IPS DF 4.7 (cell line): ENCODE measurements around the gene TMEM42.

Source experiments
- DNase-seq: peaks from one replicate; pipeline ENCODE4 v3.0.0-alpha.2; 2013; ENCODE audit warnings: low spot score; ENCODE audit errors: extremely low read depth

The TMEM42 gene

DNA sequence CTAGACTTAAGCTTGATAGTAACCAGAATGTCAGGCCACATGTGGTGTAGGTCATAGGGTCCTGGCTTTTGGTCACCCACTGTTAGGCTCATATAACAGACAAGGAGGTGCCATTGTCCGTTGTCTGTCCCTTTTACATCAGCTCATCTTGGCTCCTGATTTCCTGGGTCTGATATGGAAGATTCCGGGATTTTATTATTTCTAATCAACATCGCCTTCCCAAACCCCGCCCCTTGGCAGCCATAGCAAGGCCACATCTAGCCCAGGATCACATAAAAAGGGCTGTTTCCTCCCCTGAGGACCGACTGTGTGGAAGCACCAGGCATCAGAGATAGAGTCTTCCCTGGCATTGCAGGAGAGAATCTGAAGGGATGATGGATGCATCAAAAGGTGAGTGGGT is 12.6 kb downstream of the TMEM42 start, which contains the start of gene TGM4:
Gene TGM4, plus strand, starts transcription at position 301 of the 400 bp plus-strand sequence. Its CDS starts 71 bp downstream, at position 372.
- DNase-seq = no peak

DNA sequence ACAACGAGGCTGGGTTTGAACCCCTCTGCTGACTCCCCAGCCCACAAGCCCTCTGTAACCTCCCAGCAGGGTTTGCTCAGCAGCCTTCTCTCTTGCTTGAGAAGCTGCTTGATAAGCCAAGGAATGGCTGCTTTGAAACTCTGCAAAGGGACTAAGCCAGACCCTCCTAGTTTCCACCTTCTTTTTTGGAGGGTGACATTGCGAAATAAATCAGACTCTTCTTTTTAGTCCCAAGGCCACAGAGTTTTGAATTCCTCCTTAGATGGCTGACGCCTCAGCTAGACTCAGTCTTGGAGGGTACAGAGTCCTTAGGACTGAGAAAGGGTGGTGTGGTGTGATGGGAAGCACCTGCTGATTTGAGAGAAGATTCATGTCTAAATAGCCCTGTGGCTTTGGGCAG is 13.9 kb downstream of the TMEM42 start:
- DNase-seq = no peak

DNA sequence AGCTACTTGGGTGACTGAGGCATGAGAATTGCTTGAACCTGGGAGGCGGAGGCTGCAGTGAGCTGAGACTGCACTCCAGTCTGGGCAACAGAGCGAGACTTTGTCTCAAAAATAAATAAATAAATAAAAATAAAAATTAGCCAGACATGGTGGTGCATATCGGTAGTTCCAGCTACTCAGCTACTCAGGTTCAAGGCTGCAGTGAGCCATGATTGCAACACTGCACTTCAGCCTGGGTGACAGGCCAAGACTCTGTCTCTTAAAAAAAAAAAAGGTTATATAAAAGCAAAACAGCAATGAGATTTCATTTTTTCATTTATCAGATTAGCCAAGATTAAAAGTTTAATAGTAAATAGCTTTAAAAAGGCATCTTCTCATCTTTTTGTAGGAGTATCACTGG is 15.6 kb downstream of the TMEM42 start:
- DNase-seq = no peak

DNA sequence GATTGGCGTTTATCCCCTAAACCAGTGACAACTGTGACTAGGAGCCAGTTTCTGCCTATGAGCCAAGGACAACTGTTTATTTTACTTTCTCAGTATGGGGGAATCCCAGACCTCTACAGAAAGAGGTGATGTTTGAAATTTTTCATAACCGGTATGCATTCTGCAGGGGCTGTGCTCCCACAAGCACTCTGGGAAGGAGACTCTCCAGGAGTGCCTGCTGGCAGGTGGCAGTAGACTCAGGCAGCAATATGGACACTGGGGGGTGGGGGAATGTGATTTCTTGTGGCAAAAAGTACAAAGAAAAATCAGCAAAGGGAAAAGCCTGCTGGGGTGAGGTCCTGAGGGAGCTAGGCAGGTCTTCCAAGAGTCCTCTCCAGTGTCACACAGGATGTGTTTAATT is 18.6 kb downstream of the TMEM42 start:
- DNase-seq = no peak

DNA sequence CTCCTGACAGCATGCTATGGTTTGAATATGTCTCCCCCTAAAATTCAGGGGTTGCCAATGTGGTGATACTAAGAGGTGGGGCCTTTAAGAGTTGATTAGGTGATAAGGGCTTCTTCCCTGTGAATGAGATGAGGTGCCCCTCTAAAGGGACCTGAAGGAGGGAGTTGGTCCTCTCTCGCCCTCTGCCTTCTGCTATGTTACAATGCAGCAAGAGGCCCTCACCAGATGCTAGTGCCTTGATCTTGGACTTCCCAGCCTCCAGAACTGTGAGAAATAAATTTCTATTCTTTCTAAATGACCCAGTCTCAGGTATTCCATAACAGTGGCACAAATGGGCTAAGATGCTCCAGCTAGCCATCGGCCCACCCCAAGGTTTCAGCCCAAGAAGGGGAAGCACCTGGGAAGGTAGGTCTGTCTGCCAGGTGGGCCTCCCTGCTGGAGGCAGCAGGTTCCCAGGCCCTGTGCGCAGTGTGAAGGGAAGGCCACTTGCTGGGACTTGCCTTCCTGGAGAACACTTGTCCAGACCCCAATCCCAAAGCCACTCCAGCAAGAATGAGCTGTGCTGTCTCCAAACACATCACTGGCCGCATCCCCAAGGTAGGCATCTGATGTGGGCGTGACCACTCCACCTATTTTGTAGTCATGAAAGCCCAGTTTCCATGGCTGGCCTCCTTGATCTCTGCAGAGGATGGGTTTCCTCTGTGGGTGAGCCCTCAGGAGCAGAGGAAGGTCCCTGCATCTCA is 21.7 kb downstream of the TMEM42 start:
- no peak for DNase-seq

DNA sequence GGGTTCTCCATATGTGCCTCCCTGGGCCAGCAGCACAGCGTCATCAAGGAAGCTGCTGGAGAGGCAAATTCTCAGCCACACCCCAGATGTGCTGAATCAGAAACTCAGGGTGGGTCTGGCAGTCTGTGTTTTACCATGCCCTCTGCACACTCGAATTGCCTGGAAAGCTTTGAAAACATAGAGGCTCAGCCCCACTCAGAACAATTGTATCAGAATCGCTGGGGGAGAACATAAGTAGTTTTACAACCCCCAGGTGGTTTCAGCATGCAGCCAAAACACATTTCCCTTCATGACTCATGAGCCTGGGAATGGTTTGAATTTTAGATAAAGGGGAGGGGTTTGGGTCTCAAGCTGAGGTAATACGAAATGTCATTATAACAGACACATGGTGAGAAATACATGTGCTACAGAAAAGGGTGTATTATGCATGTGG is 22.3 kb downstream of the TMEM42 start:
- no peak for DNase-seq

DNA sequence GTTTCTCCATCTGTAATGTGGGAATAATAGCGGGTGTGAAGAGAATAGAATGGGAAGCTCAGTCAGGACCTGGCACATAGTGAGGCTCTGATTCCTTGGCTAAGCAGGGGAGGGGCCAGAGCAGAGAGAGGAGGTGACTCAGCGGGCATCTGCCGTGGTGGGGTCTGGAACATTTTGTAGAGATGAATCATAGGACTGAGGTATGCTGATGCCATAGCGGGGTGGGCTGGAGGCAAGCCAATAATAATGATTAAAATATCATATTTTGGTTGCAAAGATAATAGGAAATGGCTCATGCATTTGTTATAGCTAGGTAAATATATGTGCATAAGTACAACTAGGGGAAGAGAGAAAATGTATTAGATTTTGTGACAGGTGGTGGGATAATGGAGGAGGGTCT is 23.9 kb downstream of the TMEM42 start:
- no peak for DNase-seq

DNA sequence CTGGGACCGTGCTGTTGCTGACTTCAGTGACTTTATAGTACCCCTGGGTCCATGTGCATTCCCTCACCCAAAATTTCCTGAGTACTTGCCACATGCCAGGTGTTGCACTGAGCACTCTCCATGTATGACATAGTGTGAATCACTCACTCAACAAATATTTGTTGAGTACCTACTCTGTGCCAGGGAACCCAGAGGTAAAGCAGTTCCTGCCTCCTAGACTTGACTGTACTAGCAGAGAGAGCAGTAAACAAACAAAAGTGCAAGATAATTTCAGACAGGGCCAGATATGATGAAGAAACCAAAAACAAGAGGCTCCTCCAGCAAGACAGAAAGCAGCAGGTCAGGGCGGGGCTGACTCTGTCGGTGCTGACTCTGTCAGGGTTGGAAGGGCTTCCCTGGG is 24.8 kb downstream of the TMEM42 start:
- no peak for DNase-seq

DNA sequence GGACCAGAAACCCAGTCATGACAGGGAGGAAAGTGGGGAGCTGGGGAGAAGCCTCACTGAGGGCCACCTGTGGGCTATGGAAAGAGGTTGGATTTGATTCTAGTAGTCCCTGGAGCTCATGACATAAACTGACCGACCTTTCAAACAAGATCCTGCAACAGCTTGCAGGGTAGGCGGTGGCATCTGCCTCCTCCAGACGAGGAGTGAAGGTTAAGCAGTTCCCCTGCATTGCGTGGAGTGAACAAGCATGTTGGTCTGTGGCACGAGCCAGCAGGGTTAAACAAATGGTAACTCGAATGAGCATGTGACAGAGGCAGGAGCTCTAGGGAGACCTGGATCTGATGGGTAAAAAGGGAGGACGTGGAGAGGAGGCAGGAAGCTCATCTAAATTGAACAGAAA is 25.4 kb downstream of the TMEM42 start:
- DNase-seq = no peak

DNA sequence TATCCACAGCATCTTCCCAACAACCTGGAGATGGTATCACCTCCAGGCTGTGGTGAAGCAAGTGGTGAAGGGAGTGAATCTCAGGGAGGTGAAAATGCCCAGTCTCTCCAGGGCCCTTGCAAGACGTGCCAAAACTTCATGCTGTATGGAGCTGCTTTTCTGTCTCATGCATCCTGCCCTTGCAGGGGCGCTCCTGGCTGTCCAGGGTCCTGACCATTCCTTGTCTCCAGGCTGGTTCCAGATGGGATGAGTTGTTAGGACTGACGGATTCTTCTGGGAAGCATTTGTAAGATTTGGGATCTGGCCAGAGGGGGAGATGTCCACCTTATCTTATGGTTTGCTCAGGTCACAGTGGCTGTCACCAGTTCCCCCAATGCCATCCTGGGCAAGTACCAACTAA is 28.5 kb downstream of the TMEM42 start:
- no peak for DNase-seq

DNA sequence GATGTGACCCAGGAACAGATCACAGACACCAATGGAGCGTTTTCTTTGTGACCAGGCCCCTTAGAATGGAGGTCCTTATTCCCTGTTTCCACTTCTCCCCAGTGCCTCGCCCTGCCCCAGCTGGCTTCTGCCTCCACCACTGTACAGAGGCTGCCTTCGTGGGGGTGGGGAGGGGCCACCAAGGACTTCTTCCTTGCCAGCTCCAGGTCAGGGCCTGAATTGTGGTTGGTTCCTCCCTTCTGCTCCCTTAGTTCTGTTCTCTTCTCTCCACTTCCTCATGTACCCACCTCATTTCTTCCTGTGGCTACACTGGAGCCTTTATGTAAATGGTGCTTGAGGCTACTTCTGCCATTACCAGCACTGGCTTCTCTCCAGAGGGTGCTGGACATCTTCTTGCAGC is 29.1 kb downstream of the TMEM42 start:
- DNase-seq = no peak

DNA sequence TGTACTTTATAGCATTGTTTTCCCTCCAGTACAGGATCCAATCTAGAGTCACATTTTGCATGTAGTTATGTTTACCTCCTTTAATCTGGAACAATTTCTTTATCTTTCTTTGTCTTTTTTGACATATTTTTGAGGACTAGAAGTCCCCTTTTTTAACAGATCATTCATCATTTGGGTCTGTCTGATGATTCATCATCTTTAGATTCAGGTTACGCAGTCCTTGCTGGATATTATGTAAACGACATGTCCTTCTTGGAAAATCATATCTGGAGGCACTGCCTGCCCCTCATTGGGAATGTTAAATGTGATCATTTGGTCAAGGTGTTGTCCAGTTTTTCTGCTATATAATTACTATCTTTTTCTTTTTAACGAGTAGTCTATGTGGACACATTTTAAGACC is 31.0 kb downstream of the TMEM42 start:
- DNase-seq = no peak

DNA sequence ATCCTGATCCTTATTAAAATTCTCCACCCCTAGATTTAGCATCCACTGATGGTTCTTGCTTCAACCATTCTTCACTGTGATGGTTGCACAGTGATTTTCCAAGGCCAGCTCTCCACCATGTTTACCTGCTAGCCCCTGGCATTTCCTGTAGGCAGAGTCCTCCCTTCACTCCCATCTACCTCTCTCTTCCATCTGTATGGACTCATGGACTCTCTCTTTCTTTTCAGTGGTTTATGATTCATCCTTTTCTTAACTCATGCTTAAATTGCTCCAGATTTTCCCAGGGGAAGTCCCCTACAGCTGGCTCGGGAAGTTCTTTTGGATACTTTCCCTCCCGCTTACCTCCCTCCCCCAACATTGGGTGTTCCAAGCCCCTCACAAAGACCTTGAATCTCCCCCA is 31.4 kb downstream of the TMEM42 start:
- no peak for DNase-seq

DNA sequence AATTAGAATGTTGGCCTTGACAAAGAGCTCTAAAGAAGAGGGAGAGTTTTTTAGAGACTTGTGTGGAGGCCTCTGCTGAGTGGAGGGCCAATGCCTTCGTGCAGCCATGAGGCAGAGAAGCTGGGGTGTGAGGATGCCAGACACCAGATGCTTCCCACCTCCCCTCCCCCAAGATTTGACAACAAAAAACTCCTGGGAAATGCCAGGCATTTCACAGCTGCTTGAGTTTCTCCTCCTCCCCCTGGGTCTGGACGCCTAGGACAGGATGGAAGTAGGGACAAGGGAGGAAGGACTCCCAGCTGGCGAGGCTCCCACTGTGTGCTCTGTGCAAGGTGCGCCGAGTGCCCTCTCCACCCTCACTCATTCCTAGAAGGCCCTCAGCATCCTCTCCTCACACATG is 32.8 kb downstream of the TMEM42 start:
- DNase-seq = no peak

DNA sequence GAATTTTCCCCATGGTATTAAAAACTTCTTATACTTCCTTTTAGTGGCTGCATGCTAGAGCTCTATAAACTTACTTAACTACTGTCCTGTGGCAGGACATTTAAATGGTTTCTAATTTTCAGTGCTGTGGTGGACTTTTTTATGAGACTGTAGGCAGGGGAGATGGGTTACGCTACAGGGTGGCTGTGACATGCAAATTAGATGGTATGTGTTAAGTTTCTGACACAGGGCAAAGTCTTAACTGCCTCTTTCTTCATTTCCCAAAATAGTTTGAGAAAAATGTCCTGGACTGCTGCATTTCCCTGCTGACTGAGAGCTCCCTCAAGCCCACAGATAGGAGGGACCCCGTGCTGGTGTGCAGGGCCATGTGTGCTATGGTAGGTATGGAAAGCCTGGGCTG is 34.7 kb downstream of the TMEM42 start:
- no peak for DNase-seq

DNA sequence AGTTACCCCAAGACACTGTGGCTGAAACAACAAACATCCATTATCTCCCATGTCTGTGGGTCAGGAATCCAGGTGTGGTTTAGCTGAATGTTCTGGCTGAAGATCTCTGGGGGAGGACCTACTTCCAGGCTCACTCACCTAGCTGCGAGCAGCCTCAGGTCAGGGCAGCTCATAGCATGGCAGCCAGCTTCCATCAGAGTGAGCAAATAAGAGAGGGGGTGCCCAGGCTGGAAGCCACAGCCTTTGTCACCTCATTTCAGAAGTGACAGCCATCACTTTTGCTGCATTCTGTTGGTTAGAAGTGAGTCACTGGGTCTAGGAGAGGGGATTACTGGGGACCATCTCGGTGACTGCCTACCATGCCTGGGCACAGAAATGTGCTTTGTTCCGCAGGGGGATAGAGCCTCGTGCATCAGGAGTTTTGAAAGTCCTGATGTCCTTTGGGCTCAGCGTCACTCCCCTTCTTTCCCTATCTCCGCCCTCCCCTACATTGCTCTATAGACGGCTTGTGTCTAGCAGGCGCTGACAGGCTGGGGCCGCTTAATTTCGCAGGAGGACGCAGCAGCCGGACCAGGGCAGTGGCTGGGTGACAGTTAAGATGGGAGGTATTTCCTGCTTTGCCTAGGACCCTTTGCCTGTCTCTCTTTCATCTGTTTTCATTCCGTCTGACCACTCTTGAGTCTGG is 38.1 kb downstream of the TMEM42 start:
- no peak for DNase-seq

DNA sequence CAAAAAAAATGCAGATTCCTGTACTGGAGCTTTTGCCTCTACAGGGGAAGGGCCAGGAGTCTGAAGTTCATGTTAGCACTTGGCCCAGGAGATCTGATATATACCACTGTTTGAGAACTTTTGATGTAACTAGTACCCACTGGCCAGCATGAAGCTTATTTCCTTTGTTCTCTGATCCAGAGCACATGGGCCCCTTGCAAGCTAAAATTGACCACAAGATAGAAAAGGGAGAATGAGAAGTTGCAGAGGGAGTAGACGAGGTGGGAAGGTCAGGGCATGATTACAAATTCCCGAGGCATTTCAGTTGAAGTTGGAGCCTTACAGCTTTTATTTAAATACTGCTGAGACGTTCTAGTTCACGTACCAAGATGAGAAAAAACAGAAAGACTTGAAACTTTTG is 40.9 kb downstream of the TMEM42 start:
- DNase-seq = no peak

DNA sequence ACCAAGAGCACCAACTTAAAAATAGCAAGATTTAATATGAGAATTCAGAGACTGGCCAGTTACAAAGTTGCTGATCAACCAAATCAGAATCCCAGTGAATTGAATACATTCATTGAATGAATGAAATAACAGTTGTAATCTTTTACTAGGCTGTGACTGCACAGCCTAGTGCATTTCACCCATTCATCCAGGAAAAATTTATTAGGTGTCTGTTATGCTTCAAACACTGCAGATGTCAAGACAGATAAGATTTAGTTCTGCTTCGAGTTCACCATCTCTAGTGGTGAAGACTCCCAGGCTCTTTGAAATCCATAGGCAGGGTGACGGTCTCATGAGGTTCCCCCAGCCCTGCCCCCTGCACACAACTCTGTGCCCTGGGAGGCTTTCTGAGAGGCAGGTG is 41.6 kb downstream of the TMEM42 start:
- no peak for DNase-seq

DNA sequence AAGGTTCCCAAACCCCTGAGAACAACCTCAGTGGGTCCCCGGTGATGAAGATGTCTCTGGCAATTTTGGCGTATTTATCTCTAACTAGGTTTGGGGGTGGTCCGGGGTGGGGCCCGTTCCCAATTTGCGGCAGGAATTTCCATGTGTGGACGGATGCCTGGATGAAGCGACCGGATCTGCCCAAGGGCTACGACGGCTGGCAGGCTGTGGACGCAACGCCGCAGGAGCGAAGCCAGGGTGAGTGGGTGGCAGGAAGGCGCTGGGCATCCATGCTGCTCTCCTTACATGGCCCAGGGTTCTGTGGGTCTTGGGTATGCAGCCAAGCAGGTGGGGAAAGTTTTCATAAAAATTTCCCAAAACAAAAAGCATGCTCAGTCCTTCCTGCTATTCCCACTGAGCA is 42.0 kb downstream of the TMEM42 start:
- no peak for DNase-seq

DNA sequence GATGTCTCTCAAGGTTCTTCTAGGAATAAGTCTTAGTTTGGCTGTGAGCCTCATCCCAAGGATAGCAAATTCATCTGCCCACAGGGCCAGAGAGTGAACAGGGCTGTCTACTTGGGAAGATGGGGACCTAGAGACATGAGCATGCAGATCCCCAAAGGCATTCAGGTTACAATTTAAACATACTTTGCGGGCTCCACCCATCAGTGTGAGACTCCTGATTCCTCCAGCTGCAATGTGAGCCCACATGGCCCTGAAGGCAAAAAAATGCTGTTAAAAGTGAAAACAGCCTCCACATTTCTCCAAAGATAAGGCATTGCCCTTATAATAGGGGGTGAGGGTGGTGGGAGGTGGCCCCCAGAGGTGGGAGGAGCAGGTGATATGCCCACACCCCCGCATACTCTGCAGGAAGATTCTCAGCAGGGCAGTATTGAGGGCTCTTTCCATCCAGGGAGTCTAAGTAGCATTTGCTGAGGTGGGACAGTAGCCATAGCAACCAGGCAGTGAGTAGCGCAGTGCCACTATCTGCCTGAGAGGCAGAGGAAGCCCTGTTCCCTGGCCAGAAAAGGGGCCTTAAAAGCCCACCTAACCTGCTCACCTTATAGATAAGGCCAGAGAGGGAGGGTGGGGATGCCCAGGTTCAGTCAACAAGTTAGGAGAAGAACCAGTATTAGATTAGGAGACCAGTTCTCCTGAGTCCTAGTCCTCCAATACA is 43.9 kb downstream of the TMEM42 start:
- no peak for DNase-seq

DNA sequence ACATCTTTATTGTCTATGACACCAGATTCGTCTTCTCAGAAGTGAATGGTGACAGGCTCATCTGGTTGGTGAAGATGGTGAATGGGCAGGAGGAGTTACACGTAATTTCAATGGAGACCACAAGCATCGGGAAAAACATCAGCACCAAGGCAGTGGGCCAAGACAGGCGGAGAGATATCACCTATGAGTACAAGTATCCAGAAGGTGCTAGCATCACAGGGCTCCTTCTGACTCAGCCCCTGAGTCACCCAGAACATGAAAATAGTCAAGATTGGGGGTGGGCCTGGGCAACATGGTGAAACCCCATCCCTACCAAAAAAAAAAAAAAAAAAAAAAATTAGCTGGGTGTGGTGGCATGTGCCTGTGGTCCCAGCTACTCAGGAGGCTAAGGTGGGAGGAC is 45.3 kb downstream of the TMEM42 start:
- DNase-seq = no peak

DNA sequence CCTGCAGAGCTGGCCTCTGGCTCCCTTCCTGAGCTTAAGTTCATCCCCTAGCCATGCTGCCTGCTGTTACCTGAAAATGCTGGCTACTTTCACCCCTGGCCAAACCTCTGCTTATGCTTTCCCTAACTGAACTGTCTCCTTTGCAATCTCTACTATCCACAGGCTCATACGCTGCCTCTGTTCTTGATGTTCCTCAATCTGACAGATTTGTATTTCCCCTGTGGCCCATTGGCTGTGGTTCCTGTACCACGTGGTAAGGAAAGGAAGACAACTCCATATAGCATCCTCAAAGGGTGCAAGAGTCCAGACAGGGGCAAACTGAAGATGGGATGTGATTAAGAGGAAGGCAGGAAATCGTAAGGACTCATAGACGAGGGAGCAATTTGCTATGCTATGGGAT is 45.9 kb downstream of the TMEM42 start:
- no peak for DNase-seq

DNA sequence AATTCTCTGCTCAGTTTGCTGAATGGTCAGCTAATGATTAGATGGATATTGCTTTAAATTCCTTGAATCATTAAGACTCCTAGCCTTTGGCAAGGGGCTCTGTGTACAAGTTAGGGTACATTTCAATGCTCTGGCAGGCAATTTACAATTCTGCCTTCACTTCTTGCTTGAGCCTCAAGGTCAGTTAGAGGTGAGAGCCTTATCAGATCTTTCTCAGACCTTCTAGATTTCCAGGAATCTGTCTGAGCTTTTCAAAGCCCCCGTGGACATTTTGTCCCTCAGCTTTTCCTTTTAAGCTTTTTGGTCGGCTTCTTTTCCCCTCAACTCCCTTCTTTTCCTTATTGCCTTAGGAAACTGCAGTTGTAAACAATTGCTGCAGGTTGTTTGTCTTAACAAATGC is 47.4 kb downstream of the TMEM42 start:
- no peak for DNase-seq
